Esophagus muscularis mucosa (tissue), 4 donors: ENCODE results near the gene IL36B. TPM values are rescaled to one million over a fixed set of nuclear protein-coding genes. Genes with fewer than 3 reads are reported as not detected.
"Not testable (repeated sequence)": the region's sequence is repeated elsewhere in the genome, so short reads cannot be mapped to it uniquely, and the experiment has no call there.

Experiments used
- DNase-seq: peaks from one replicate; pipeline ENCODE4 v3.0.0-alpha.2; 2017; ENCODE audit errors: extremely low spot score
- H3K27ac ChIP-seq, 4 donors: fragments of 200-600 bp; sonication (generic); replicated peaks in 1 of 4; 1 replicate in 3 of 4; 2 replicates in 1 of 4; pipeline ENCODE4 v1.5.1; 2016 to 2019; ENCODE audit warnings: mild to moderate bottlenecking in 1 of 4
- H3K27me3 ChIP-seq, 4 donors: fragments of 200-600 bp; sonication (generic); one replicate each; pipeline versions ENCODE4 v1.5.1 to v1.6.0; 2016 to 2019
- H3K36me3 ChIP-seq, 4 donors: fragments of 200-600 bp; sonication (generic); one replicate each; pipeline ENCODE4 v1.5.1; 2016 to 2019
- H3K4me1 ChIP-seq, 4 donors: fragments of 200-600 bp; sonication (generic); one replicate each; pipeline ENCODE4 v1.5.1; 2016 to 2019
- H3K4me3 ChIP-seq, 4 donors: fragments of 200-600 bp; sonication (generic); 1 replicate in 2 of 4; 2 replicates in 2 of 4; pipeline ENCODE4 v1.5.1; 2016 to 2019; ENCODE audit warnings: mild to moderate bottlenecking in 4 of 4, moderate library complexity in 1 of 4
- H3K9me3 ChIP-seq, 4 donors: fragments of 200-600 bp; sonication (generic); 1 replicate in 3 of 4; 2 replicates in 1 of 4; pipeline ENCODE4 v1.5.1; 2016 to 2019
- CTCF ChIP-seq, 3 experiments: fragments of 200-600 bp in 2 of 3; fragments of 450-650 bp in 1 of 3; sonication (generic) in 2 of 3; IDR thresholded peaks; one replicate each; pipeline ENCODE4 v1.5.1; 2017 to 2019; ENCODE audit warnings: antibody characterized with exemption in 3 of 3, mild to moderate bottlenecking in 2 of 3, moderate library complexity in 1 of 3
- EP300 ChIP-seq: sonication (generic); formaldehyde crosslinking; IDR thresholded peaks from one replicate; pipeline ENCODE4 v1.6.1; 2017; ENCODE audit warnings: antibody characterized with exemption
- POLR2A ChIP-seq: fragments of 450-650 bp; IDR thresholded peaks from one replicate; pipeline ENCODE4 v1.6.1; 2017; ENCODE audit warnings: antibody characterized with exemption, moderate library complexity, mild to moderate bottlenecking, low read depth
- POLR2AphosphoS5 ChIP-seq, 2 donors: sonication (generic); formaldehyde crosslinking; IDR thresholded peaks; one replicate each; pipeline ENCODE4 v1.6.1; 2017; ENCODE audit warnings: antibody characterized with exemption in 2 of 2
- WGBS: methylation state at CpG from one replicate; pipeline ENCODE4 v1.1.5; 2018; 5-methylcytosine and 5-hydroxymethylcytosine counted together
- intact Hi-C: fragments of 100-400 bp; cut with DNase I; formaldehyde crosslinking; loops from one replicate; pipeline ENCODE4 v1.15.1; 2023
- total RNA-seq, 4 donors: library from RNA; depleted of rRNA; stranded (reverse); fragments of >200 nt; gene quantifications; one replicate each; pipeline versions ENCODE4 v1.1.0 to v1.2.1, GENCODE V29; 2016

The IL36B gene
- not detected for total RNA-seq

- H3K27me3 ChIP-seq: no peaks in the 10 kb centered on the region
- no peak within 1 kb of the TSS for H3K4me3 ChIP-seq
- no peaks in the 10 kb centered on the region for H3K36me3 ChIP-seq
- peaks cover 0 to 9% (median 3%) of the 10 kb centered on the region in 4 donors for H3K9me3 ChIP-seq
- TF ChIP-seq EP300 (no peak), CTCF (IDR thresholded peaks at IDR 0.05) (no peak), POLR2AphosphoS5 (IDR thresholded peaks at IDR 0.05) (no peak), POLR2A (no peak)
- H3K4me1 ChIP-seq: no peaks in the 10 kb centered on the region
- WGBS: 81% methylated on average over 6 of the region's 6 CpGs
- DNase-seq: no peak
- intact Hi-C loops: no loop called here
- H3K27ac ChIP-seq: no peak within 1 kb of the TSS
These were observed at the start of gene IL36B for GRCh38 chr2:113052396-113052917. Gene IL36B (minus strand): TSS chr2:113052867.

- no peak for TF ChIP-seq POLR2A
- no peak for TF ChIP-seq EP300
- TF ChIP-seq CTCF (IDR thresholded peaks at IDR 0.05): no peak
- no peak for TF ChIP-seq POLR2AphosphoS5 (IDR thresholded peaks at IDR 0.05)
- WGBS: 100% methylated on average over 2 of the region's 2 CpGs
- no peak for DNase-seq
- Histone ChIP-seq H3K4me1 (no peaks in the 10 kb centered on the region), H3K27ac (no peak overlapping the region), H3K27me3 (no peaks in the 10 kb centered on the region), H3K9me3 (peaks cover 0 to 3% (median 0%) of the 10 kb centered on the region in 4 donors), H3K36me3 (no peaks in the 10 kb centered on the region), H3K4me3 (no peak overlapping the region)
- intact Hi-C loops: no loop called here
These were observed 49.5 kb upstream of the IL36B start for GRCh38 chr2:113102133-113102532.

- no peaks in the 10 kb centered on the region for H3K27me3 ChIP-seq
- no peaks in the 10 kb centered on the region for H3K36me3 ChIP-seq
- intact Hi-C loops: no loop called here
- TF ChIP-seq POLR2A: no peak
- H3K27ac ChIP-seq: no peak overlapping the region
- no peak for DNase-seq
- H3K4me1 ChIP-seq: no peaks in the 10 kb centered on the region
- WGBS: 97% methylated on average over 5 of the region's 6 CpGs
- H3K9me3 ChIP-seq: peaks cover 0 to 3% (median 2%) of the 10 kb centered on the region in 4 donors
- H3K4me3 ChIP-seq: no peak overlapping the region
These were observed 45.9 kb upstream of the IL36B start for GRCh38 chr2:113098532-113098931.

GRCh38 chr2:113098041-113098440 is 45.4 kb upstream of the IL36B start:
- Histone ChIP-seq H3K9me3 (peaks cover 0 to 3% (median 2%) of the 10 kb centered on the region in 4 donors), H3K4me1 (no peaks in the 10 kb centered on the region), H3K4me3 (no peak overlapping the region), H3K36me3 (no peaks in the 10 kb centered on the region), H3K27ac (no peak overlapping the region), H3K27me3 (peaks cover 0 to 2% (median 0%) of the 10 kb centered on the region in 4 donors)
- TF ChIP-seq POLR2AphosphoS5 (IDR thresholded peaks at IDR 0.05) (no peak), POLR2A (no peak), EP300 (no peak), CTCF (IDR thresholded peaks at IDR 0.05) (no peak)
- 92% methylated on average over 4 of the region's 4 CpGs for WGBS
- DNase-seq: peak; percentile 19
- intact Hi-C loops: no loop called here

GRCh38 chr2:113096842-113097618 is 44.4 kb upstream of the IL36B start:
- H3K36me3 ChIP-seq, H3K4me3 ChIP-seq, H3K9me3 ChIP-seq, H3K27ac ChIP-seq, intact Hi-C loops, DNase-seq, H3K4me1 ChIP-seq: not testable (repeated sequence)
- WGBS: 92% methylated on average over 2 of the region's 2 CpGs
- H3K27me3 ChIP-seq: peaks cover 0 to 10% (median 0%) of the 10 kb centered on the region in 4 donors

- H3K4me3 ChIP-seq, H3K27ac ChIP-seq, H3K9me3 ChIP-seq, H3K4me1 ChIP-seq, H3K36me3 ChIP-seq, intact Hi-C loops, DNase-seq: not testable (repeated sequence)
- 88% methylated on average over 13 of the region's 14 CpGs for WGBS
- H3K27me3 ChIP-seq: peaks cover 0 to 10% (median 0%) of the 10 kb centered on the region in 4 donors
These were observed 43.6 kb upstream of the IL36B start for GRCh38 chr2:113096306-113096705.
